HEK293 (cell line): ENCODE data around the gene TRPC6.

Experiments
- CTCF ChIA-PET: fragments of 350-600 bp; formaldehyde crosslinking; extraction: SDS; loops from one replicate; lab custom pipeline; 2021; ENCODE audit warnings: antibody characterized with exemption; lab: Yijun Ruan, JAX
- POLR2A ChIA-PET: fragments of 300-600 bp; formaldehyde crosslinking; extraction: SDS; loops from one replicate; lab custom pipeline; 2020; ENCODE audit warnings: antibody characterized with exemption, inconsistent platforms; lab: Yijun Ruan, JAX
- H3K27ac ChIP-seq: fragments of 200-500 bp; sonication (Bioruptor generic); 2 replicates; pipeline ENCODE4 v1.5.1; 2014; ENCODE audit warnings: low read depth, low read length, control low read depth, inconsistent platforms; ENCODE audit errors: extremely low read depth
- H3K36me3 ChIP-seq, 2 experiments: fragments of 200-500 bp in 1 of 2; sonication (Bioruptor generic) in 1 of 2; 1 replicate in 1 of 2; 2 replicates in 1 of 2; pipeline ENCODE4 v1.5.1; 2014 to 2017; ENCODE audit warnings: inconsistent platforms in 2 of 2, low read length in 2 of 2; ENCODE audit not compliant: control insufficient read depth in 2 of 2, insufficient read depth in 1 of 2
- H3K4me1 ChIP-seq: fragments of 200-500 bp; sonication (Bioruptor generic); 2 replicates; pipeline ENCODE4 v1.5.1; 2014; ENCODE audit warnings: mild to moderate bottlenecking, low read length, inconsistent platforms; ENCODE audit not compliant: control insufficient read depth, insufficient read depth
- H3K4me3 ChIP-seq: 2 replicates; pipeline ENCODE4 v1.5.1; 2011; ENCODE audit warnings: low read depth, mild to moderate bottlenecking, control low read depth, low read length, moderate library complexity
- H3K9me3 ChIP-seq: fragments of 200-500 bp; sonication (Bioruptor generic); 2 replicates; pipeline ENCODE4 v1.5.1; 2014; ENCODE audit warnings: low read depth, low read length, inconsistent platforms; ENCODE audit not compliant: control insufficient read depth, insufficient read depth
- BCL11B ChIP-seq: fragments of 450-650 bp; formaldehyde crosslinking; IDR thresholded peaks from 2 replicates; pipeline ENCODE4 v1.5.1; 2016; ENCODE audit warnings: low read depth, missing biosample characterization, missing genetic modification characterization
- CTCF ChIP-seq: fragments of 450-650 bp; formaldehyde crosslinking; IDR thresholded peaks from 2 replicates; pipeline ENCODE4 v1.5.1; 2016; ENCODE audit warnings: missing biosample characterization, missing genetic modification characterization
- INSM2 ChIP-seq: fragments of 450-650 bp; formaldehyde crosslinking; IDR thresholded peaks from 2 replicates; pipeline ENCODE4 v1.5.1; 2016; ENCODE audit warnings: missing biosample characterization, missing genetic modification characterization
- RBAK ChIP-seq: fragments of 450-650 bp; formaldehyde crosslinking; IDR thresholded peaks from 2 replicates; pipeline ENCODE4 v1.5.1; 2016; ENCODE audit warnings: missing biosample characterization, missing genetic modification characterization
- YY1 ChIP-seq: fragments of 450-650 bp; formaldehyde crosslinking; IDR thresholded peaks from 2 replicates; pipeline ENCODE4 v1.5.1; 2018; ENCODE audit warnings: missing biosample characterization, missing genetic modification characterization
- ZBTB11 ChIP-seq: fragments of 450-650 bp; formaldehyde crosslinking; conservative IDR thresholded peaks from 2 replicates; pipeline ENCODE4 v1.5.1; 2016; ENCODE audit warnings: low read depth, missing biosample characterization, missing genetic modification characterization
- ZBTB17 ChIP-seq: fragments of 450-650 bp; formaldehyde crosslinking; IDR thresholded peaks from 2 replicates; pipeline ENCODE4 v1.5.1; 2016; ENCODE audit warnings: missing biosample characterization, missing genetic modification characterization
- ZBTB49 ChIP-seq: fragments of 450-650 bp; formaldehyde crosslinking; IDR thresholded peaks from 2 replicates; pipeline ENCODE4 v1.5.1; 2016; ENCODE audit warnings: missing biosample characterization, missing genetic modification characterization, low read depth
- ZBTB7A ChIP-seq: fragments of 450-650 bp; formaldehyde crosslinking; IDR thresholded peaks from 2 replicates; pipeline ENCODE4 v1.5.1; 2016; ENCODE audit warnings: low read depth, missing biosample characterization, missing genetic modification characterization
- ZNF114 ChIP-seq: fragments of 450-650 bp; formaldehyde crosslinking; IDR thresholded peaks from 2 replicates; pipeline ENCODE4 v1.5.0; 2017; ENCODE audit warnings: missing biosample characterization, missing genetic modification characterization
- ZNF146 ChIP-seq: fragments of 450-650 bp; formaldehyde crosslinking; IDR thresholded peaks from 2 replicates; pipeline ENCODE4 v1.5.1; 2016; ENCODE audit warnings: missing biosample characterization, missing genetic modification characterization
- ZNF23 ChIP-seq: fragments of 450-650 bp; formaldehyde crosslinking; IDR thresholded peaks from 2 replicates; pipeline ENCODE4 v1.5.1; 2016; ENCODE audit warnings: missing biosample characterization, missing genetic modification characterization, borderline replicate concordance
- ZNF311 ChIP-seq: fragments of 450-650 bp; formaldehyde crosslinking; IDR thresholded peaks from 2 replicates; pipeline ENCODE4 v1.5.1; 2017; ENCODE audit warnings: missing biosample characterization, missing genetic modification characterization, borderline replicate concordance
- ZNF350 ChIP-seq: fragments of 450-650 bp; formaldehyde crosslinking; IDR thresholded peaks from 2 replicates; pipeline ENCODE4 v1.5.0; 2017; ENCODE audit warnings: missing biosample characterization, mild to moderate bottlenecking, missing genetic modification characterization
- ZNF354C ChIP-seq: fragments of 450-650 bp; formaldehyde crosslinking; IDR thresholded peaks from 2 replicates; pipeline ENCODE4 v1.5.1; 2016; ENCODE audit warnings: missing biosample characterization, missing genetic modification characterization, low read depth, borderline replicate concordance
- ZNF37A ChIP-seq: fragments of 450-650 bp; IDR thresholded peaks from 2 replicates; pipeline ENCODE4 v1.5.1; 2018; ENCODE audit warnings: missing biosample characterization, missing genetic modification characterization
- ZNF473 ChIP-seq: fragments of 450-650 bp; formaldehyde crosslinking; IDR thresholded peaks from 2 replicates; pipeline ENCODE4 v1.5.1; 2017; ENCODE audit warnings: missing biosample characterization, missing genetic modification characterization
- ZNF501 ChIP-seq: fragments of 450-650 bp; formaldehyde crosslinking; IDR thresholded peaks from 2 replicates; pipeline ENCODE4 v1.5.1; 2016; ENCODE audit warnings: missing biosample characterization, missing genetic modification characterization
- ZNF610 ChIP-seq: fragments of 450-650 bp; formaldehyde crosslinking; IDR thresholded peaks from 2 replicates; pipeline ENCODE4 v1.5.1; 2016; ENCODE audit warnings: missing biosample characterization, missing genetic modification characterization, borderline replicate concordance
- ZNF621 ChIP-seq: fragments of 450-650 bp; formaldehyde crosslinking; IDR thresholded peaks from 2 replicates; pipeline ENCODE4 v1.5.1; 2017; ENCODE audit warnings: missing biosample characterization, missing genetic modification characterization
- ZNF626 ChIP-seq: fragments of 450-650 bp; sonication (Bioruptor Pico); formaldehyde crosslinking; IDR thresholded peaks from 2 replicates; pipeline ENCODE4 v1.5.1; 2018; ENCODE audit warnings: missing biosample characterization, missing genetic modification characterization, inconsistent platforms
- ZNF704 ChIP-seq: fragments of 450-650 bp; formaldehyde crosslinking; IDR thresholded peaks from 2 replicates; pipeline ENCODE4 v1.5.1; 2016; ENCODE audit warnings: missing biosample characterization, missing genetic modification characterization
- ZNF768 ChIP-seq: fragments of 450-650 bp; formaldehyde crosslinking; IDR thresholded peaks from 2 replicates; pipeline ENCODE4 v1.5.1; 2018; ENCODE audit warnings: missing biosample characterization, mild to moderate bottlenecking, missing genetic modification characterization
- ZNF843 ChIP-seq: fragments of 450-650 bp; formaldehyde crosslinking; IDR thresholded peaks from 2 replicates; pipeline ENCODE4 v1.5.1; 2016; ENCODE audit warnings: missing biosample characterization, missing genetic modification characterization
- ZSCAN30 ChIP-seq: fragments of 450-650 bp; IDR thresholded peaks from 2 replicates; pipeline ENCODE4 v1.5.1; 2018; ENCODE audit warnings: missing biosample characterization, mild to moderate bottlenecking, missing genetic modification characterization, moderate library complexity

Gene TRPC6

GRCh38 chr11:101453682-101454081, 130.1 kb downstream of the TRPC6 start (continued):
- TF ChIP-seq ZBTB11: no peak
- TF ChIP-seq, all 188 proteins: peak for 0

- H3K4me1 ChIP-seq: no peaks in the 10 kb centered on the region
- no peak overlapping the region for H3K4me3 ChIP-seq
- no peaks in the 10 kb centered on the region for H3K9me3 ChIP-seq
- ChIA-PET POLR2A (no interaction called here), CTCF (interaction anchor here (0.5 to 0.9 kb wide), 3 partner anchors 13 to 1338 kb away, joined by 3 to 4 read pairs (median 3); no protein-coding TSS in a partner anchor)
- H3K36me3 ChIP-seq: no peaks in the 10 kb centered on the region
- TF ChIP-seq ZNF704 (no peak), ZNF146 (tag by site-specific recombination) (no peak), CTCF (tag by site-specific recombination) (no peak), ZNF311 (tag by site-specific recombination) (no peak), ZNF626 (tag by site-specific recombination) (no peak), ZSCAN30 (tag by site-specific recombination) (no peak), ZNF843 (no peak), ZNF37A (tag by site-specific recombination) (no peak), ZNF610 (tag by site-specific recombination) (no peak), ZBTB7A (tag by site-specific recombination) (no peak), RBAK (tag by site-specific recombination) (no peak), ZNF621 (no peak), ZNF23 (tag by site-specific recombination) (no peak)
- TF ChIP-seq, all 188 proteins: peak for 0
- no peak overlapping the region for H3K27ac ChIP-seq
These were observed 134.8 kb downstream of the TRPC6 start for GRCh38 chr11:101448881-101449442.

GRCh38 chr11:101446726-101447125, 137.1 kb downstream of the TRPC6 start:
- H3K4me3 ChIP-seq: no peak overlapping the region
- H3K9me3 ChIP-seq: no peaks in the 10 kb centered on the region
- H3K27ac ChIP-seq: no peak overlapping the region
- ChIA-PET CTCF (interaction anchor here (0.8 to 3.1 kb wide), 2 partner anchors 10 kb away, joined by 3 to 19 read pairs; no protein-coding TSS in a partner anchor), POLR2A (no interaction called here)
- H3K36me3 ChIP-seq: no peaks in the 10 kb centered on the region
- no peaks in the 10 kb centered on the region for H3K4me1 ChIP-seq
- TF ChIP-seq BCL11B (tag by site-specific recombination) (no peak), ZNF768 (tag by site-specific recombination) (no peak), INSM2 (tag by site-specific recombination) (no peak), ZNF501 (no peak), ZNF473 (no peak), ZBTB49 (tag by site-specific recombination) (no peak), ZNF350 (tag by site-specific recombination) (no peak), YY1 (tag by site-specific recombination) (no peak), ZNF114 (tag by site-specific recombination) (no peak), ZNF354C (tag by site-specific recombination) (no peak), ZBTB17 (tag by site-specific recombination) (no peak)
